ENCODE data around the gene DDX1. TPM values are rescaled to one million over a fixed set of nuclear protein-coding genes. Genes with fewer than 3 reads are reported as not detected.

The DDX1 gene
- total and polyA plus RNA-seq, 9 of the 15 experiments (the other 6 are each of a cell fraction or from before 2014, with no cell fraction given) = 116 to 277 (median 232) TPM

DNA sequence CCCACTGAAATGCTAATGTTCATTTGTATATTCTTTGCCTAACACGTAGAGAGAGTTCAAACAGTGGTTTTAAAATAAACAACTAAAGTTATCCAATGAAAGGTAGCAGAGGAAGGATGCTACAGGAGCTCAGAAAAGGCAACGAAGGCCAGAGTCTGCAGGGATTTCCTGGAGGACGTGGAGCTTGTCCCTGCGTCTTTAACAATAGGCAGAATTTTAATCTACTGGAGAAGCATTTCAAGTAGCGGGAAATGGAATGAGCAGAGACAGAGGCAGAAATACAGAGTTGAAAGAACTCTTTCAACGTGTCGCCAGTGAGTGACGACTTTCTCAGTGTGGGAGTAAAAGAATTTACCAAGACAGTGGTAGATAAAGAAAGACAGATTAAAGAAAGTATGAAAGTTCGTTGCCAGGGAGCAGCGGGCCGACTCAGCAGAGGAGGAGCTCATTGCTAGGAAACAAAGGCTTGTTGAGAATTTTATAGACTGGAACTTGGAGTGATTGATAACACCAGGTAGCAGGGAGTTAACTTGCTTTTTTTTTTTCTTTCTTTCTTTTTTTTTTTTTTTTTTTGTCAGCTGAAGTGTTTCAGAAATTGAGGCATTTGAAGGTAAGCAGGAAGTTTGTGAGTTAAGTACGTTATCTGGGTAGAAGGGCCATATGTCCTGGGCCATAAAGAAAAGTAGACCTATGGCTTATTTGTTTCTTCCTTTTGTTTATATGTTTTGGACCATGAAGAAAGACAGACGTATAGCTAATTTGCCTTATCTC is 29.9 kb upstream of the DDX1 start (continued):
- no peak for TF ChIP-seq ETS2 (tag; IDR thresholded peaks at IDR 0.05; ENCODE audit: borderline replicate concordance, poor library complexity, severe bottlenecking)
- TF ChIP-seq LCOR (CRISPR knock-in tag; IDR thresholded peaks at IDR 0.05) = no peak
- no peak for TF ChIP-seq TRIM28 (IDR thresholded peaks at IDR 0.05)
- no peak for TF ChIP-seq ZC3H8 (IDR thresholded peaks at IDR 0.05)
- no peak for TF ChIP-seq MAFF (IDR thresholded peaks at IDR 0.05; ENCODE audit: low read length)
- no peak for TF ChIP-seq NFYB (IDR thresholded peaks at IDR 0.05; ENCODE audit: extremely low read depth, insufficient read length)
- TF ChIP-seq, protein P1, sequence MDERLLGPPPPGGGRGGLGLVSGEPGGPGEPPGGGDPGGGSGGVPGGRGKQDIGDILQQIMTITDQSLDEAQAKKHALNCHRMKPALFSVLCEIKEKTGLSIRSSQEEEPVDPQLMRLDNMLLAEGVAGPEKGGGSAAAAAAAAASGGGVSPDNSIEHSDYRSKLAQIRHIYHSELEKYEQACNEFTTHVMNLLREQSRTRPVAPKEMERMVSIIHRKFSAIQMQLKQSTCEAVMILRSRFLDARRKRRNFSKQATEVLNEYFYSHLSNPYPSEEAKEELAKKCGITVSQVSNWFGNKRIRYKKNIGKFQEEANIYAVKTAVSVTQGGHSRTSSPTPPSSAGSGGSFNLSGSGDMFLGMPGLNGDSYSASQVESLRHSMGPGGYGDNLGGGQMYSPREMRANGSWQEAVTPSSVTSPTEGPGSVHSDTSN (CRISPR knock-in tag; IDR thresholded peaks at IDR 0.05; ENCODE audit: low read depth) = no peak
- TF ChIP-seq, protein P1 (tag; conservative IDR thresholded peaks at IDR 0.05; ENCODE audit: low read depth) = peak; percentile 85
- no peak for TF ChIP-seq KDM4B (IDR thresholded peaks at IDR 0.05; ENCODE audit: borderline replicate concordance in 2 of 2, low read depth in 1 of 2)
- TF ChIP-seq, protein P2, sequence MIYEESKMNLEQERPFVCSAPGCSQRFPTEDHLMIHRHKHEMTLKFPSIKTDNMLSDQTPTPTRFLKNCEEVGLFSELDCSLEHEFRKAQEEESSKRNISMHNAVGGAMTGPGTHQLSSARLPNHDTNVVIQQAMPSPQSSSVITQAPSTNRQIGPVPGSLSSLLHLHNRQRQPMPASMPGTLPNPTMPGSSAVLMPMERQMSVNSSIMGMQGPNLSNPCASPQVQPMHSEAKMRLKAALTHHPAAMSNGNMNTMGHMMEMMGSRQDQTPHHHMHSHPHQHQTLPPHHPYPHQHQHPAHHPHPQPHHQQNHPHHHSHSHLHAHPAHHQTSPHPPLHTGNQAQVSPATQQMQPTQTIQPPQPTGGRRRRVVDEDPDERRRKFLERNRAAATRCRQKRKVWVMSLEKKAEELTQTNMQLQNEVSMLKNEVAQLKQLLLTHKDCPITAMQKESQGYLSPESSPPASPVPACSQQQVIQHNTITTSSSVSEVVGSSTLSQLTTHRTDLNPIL (CRISPR knock-in tag; IDR thresholded peaks at IDR 0.05) = no peak
- no peak for TF ChIP-seq BRCA1 (IDR thresholded peaks at IDR 0.05)
- TF ChIP-seq BRCA1 (CRISPR knock-in tag; IDR thresholded peaks at IDR 0.05) = no peak
- TF ChIP-seq, protein P3, sequence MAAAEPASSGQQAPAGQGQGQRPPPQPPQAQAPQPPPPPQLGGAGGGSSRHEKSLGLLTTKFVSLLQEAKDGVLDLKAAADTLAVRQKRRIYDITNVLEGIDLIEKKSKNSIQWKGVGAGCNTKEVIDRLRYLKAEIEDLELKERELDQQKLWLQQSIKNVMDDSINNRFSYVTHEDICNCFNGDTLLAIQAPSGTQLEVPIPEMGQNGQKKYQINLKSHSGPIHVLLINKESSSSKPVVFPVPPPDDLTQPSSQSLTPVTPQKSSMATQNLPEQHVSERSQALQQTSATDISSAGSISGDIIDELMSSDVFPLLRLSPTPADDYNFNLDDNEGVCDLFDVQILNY (CRISPR knock-in tag; IDR thresholded peaks at IDR 0.05) = no peak
- no peak for TF ChIP-seq FOXA3 (CRISPR knock-in tag; conservative IDR thresholded peaks at IDR 0.05 in 1 of 2, IDR thresholded peaks at IDR 0.05 in 1 of 2)
- peak; percentile 15 for TF ChIP-seq HDAC3 (IDR thresholded peaks at IDR 0.05; ENCODE audit: borderline replicate concordance, partially characterized antibody)
- TF ChIP-seq, protein P4, sequence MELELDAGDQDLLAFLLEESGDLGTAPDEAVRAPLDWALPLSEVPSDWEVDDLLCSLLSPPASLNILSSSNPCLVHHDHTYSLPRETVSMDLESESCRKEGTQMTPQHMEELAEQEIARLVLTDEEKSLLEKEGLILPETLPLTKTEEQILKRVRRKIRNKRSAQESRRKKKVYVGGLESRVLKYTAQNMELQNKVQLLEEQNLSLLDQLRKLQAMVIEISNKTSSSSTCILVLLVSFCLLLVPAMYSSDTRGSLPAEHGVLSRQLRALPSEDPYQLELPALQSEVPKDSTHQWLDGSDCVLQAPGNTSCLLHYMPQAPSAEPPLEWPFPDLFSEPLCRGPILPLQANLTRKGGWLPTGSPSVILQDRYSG (tag; conservative IDR thresholded peaks at IDR 0.05; ENCODE audit: low read depth) = peak; percentile 58; the same call in 1 of the 2 replicates
- no peak for TF ChIP-seq SNIP1 (IDR thresholded peaks at IDR 0.05; ENCODE audit: low read depth)
- TF ChIP-seq MCM5 (IDR thresholded peaks at IDR 0.05; ENCODE audit: low read depth) = no peak
- peak; percentile 77 for TF ChIP-seq EP300 (IDR thresholded peaks at IDR 0.05; ENCODE audit: low read length)
- no peak for TF ChIP-seq STAG1 (CRISPR knock-in tag; IDR thresholded peaks at IDR 0.05; ENCODE audit: borderline replicate concordance)

Measured in K562 (cell line).